Activated naive CD4-positive, alpha-beta T cell treated with anti-CD3 and anti-CD28 coated beads for 36 hours (primary cell): ENCODE measurements around the gene SULT1A3. TPM values are rescaled to one million over a fixed set of nuclear protein-coding genes. Genes with fewer than 3 reads are reported as not detected.
"Not testable (repeated sequence)": the region's sequence is repeated elsewhere in the genome, so short reads cannot be mapped to it uniquely, and the experiment has no call there.

Experiments
- CTCF ChIA-PET: fragments of 350-600 bp; sonication (Branson Sonifier 250); formaldehyde crosslinking; loops from one replicate; lab custom pipeline; 2021; ENCODE audit warnings: antibody characterized with exemption; lab: Charles Lee
- DNase-seq: peaks from one replicate; pipeline ENCODE4 v3.0.0-alpha.2; 2020
- H3K27ac Mint-ChIP-seq: one replicate; pipeline ENCODE4 v1.8.0; 2021; ENCODE audit warnings: mild to moderate bottlenecking, mixed read lengths
- H3K27me3 Mint-ChIP-seq: one replicate; pipeline ENCODE4 v1.8.0; 2021; ENCODE audit warnings: low read depth, mixed read lengths
- H3K36me3 Mint-ChIP-seq: one replicate; pipeline ENCODE4 v1.8.0; 2021; ENCODE audit warnings: low read depth, mixed read lengths
- H3K4me1 Mint-ChIP-seq: one replicate; pipeline ENCODE4 v1.8.0; 2021; ENCODE audit warnings: low read depth, mixed read lengths
- H3K4me3 Mint-ChIP-seq: one replicate; pipeline ENCODE4 v1.8.0; 2021; ENCODE audit warnings: mild to moderate bottlenecking, moderate library complexity, mixed read lengths
- H3K9me3 Mint-ChIP-seq: one replicate; pipeline ENCODE4 v1.8.0; 2021; ENCODE audit warnings: mixed read lengths
- intact Hi-C: fragments of 100-400 bp; cut with micrococcal nuclease; formaldehyde crosslinking; loops from one replicate; pipeline ENCODE4 v1.15.1; 2023
- total RNA-seq, 2 experiments: library from RNA; stranded (reverse); gene quantifications; one replicate each; pipeline ENCODE4 v1.2.3, GENCODE V29; 2021

SULT1A3 gene
- total RNA-seq, 2 experiments from 2014 or later, result 8.7 to 9.2 TPM

GRCh38 chr16:30191158-30191557 lies 7.9 kb upstream of the SULT1A3 start:
- H3K27ac Mint-ChIP-seq, H3K27me3 Mint-ChIP-seq, H3K9me3 Mint-ChIP-seq, intact Hi-C loops, H3K4me3 Mint-ChIP-seq, CTCF ChIA-PET: not testable (repeated sequence)
- Mint-ChIP-seq H3K36me3 (peaks cover 19% of the 10 kb centered on the region), H3K4me1 (peaks cover 16% of the 10 kb centered on the region)
- DNase-seq, result peak; percentile 2

- H3K27ac Mint-ChIP-seq, intact Hi-C loops, CTCF ChIA-PET, H3K4me3 Mint-ChIP-seq, DNase-seq, H3K4me1 Mint-ChIP-seq, H3K9me3 Mint-ChIP-seq, H3K27me3 Mint-ChIP-seq, H3K36me3 Mint-ChIP-seq: not testable (repeated sequence)
These were observed 6.0 kb upstream of the SULT1A3 start for GRCh38 chr16:30193098-30193497.

GRCh38 chr16:30193615-30194014 lies 5.4 kb upstream of the SULT1A3 start, which contains the start of the genes BOLA2B and SLX1A:
Gene BOLA2B (minus strand): TSS chr16:30193666. CDS start chr16:30193595, 71 bp downstream.
Gene SLX1A (plus strand): TSS chr16:30193875. CDS start chr16:30194085, 210 bp downstream.
- intact Hi-C loops, H3K27me3 Mint-ChIP-seq, H3K4me1 Mint-ChIP-seq, CTCF ChIA-PET, H3K9me3 Mint-ChIP-seq, H3K36me3 Mint-ChIP-seq, H3K4me3 Mint-ChIP-seq, DNase-seq, H3K27ac Mint-ChIP-seq: not testable (repeated sequence)

- DNase-seq, intact Hi-C loops, H3K27me3 Mint-ChIP-seq, H3K9me3 Mint-ChIP-seq, H3K27ac Mint-ChIP-seq, CTCF ChIA-PET, H3K4me1 Mint-ChIP-seq, H3K4me3 Mint-ChIP-seq, H3K36me3 Mint-ChIP-seq: not testable (repeated sequence)
These were observed 4.7 kb upstream of the SULT1A3 start for GRCh38 chr16:30194172-30194925.

- CTCF ChIA-PET, H3K9me3 Mint-ChIP-seq, DNase-seq, H3K4me3 Mint-ChIP-seq, H3K27me3 Mint-ChIP-seq, intact Hi-C loops, H3K4me1 Mint-ChIP-seq, H3K27ac Mint-ChIP-seq, H3K36me3 Mint-ChIP-seq: not testable (repeated sequence)
These were observed 2.1 kb upstream of the SULT1A3 start for GRCh38 chr16:30197001-30197400.

- H3K27me3 Mint-ChIP-seq, CTCF ChIA-PET, H3K4me3 Mint-ChIP-seq, H3K9me3 Mint-ChIP-seq, H3K36me3 Mint-ChIP-seq, DNase-seq, H3K4me1 Mint-ChIP-seq, H3K27ac Mint-ChIP-seq, intact Hi-C loops: not testable (repeated sequence)
These were observed 721 bp downstream of the SULT1A3 start for GRCh38 chr16:30199608-30200343.

- CTCF ChIA-PET, intact Hi-C loops, H3K36me3 Mint-ChIP-seq, H3K4me1 Mint-ChIP-seq, H3K27ac Mint-ChIP-seq, H3K27me3 Mint-ChIP-seq, H3K4me3 Mint-ChIP-seq, H3K9me3 Mint-ChIP-seq: not testable (repeated sequence)
- peak; percentile 4 for DNase-seq
These were observed 6.6 kb downstream of the SULT1A3 start for GRCh38 chr16:30205541-30206236.

GRCh38 chr16:30206252-30206651 lies 7.2 kb downstream of the SULT1A3 start:
- H3K36me3 Mint-ChIP-seq, H3K4me1 Mint-ChIP-seq, intact Hi-C loops, H3K4me3 Mint-ChIP-seq, H3K27ac Mint-ChIP-seq, CTCF ChIA-PET, H3K27me3 Mint-ChIP-seq, H3K9me3 Mint-ChIP-seq, DNase-seq: not testable (repeated sequence)

- intact Hi-C loops, H3K4me1 Mint-ChIP-seq, H3K9me3 Mint-ChIP-seq, H3K36me3 Mint-ChIP-seq, H3K4me3 Mint-ChIP-seq, H3K27ac Mint-ChIP-seq, CTCF ChIA-PET, H3K27me3 Mint-ChIP-seq: not testable (repeated sequence)
- peak; percentile 3 for DNase-seq
These were observed 8.1 kb downstream of the SULT1A3 start for GRCh38 chr16:30207063-30207704.

- H3K9me3 Mint-ChIP-seq, intact Hi-C loops, H3K4me1 Mint-ChIP-seq, H3K4me3 Mint-ChIP-seq, CTCF ChIA-PET, H3K27ac Mint-ChIP-seq, H3K27me3 Mint-ChIP-seq, H3K36me3 Mint-ChIP-seq: not testable (repeated sequence)
- DNase-seq, result peak; percentile 20
These were observed 10.0 kb downstream of the SULT1A3 start for GRCh38 chr16:30209032-30209431.

GRCh38 chr16:30211414-30211813 lies 12.4 kb downstream of the SULT1A3 start:
- H3K36me3 Mint-ChIP-seq, DNase-seq, H3K27me3 Mint-ChIP-seq, H3K9me3 Mint-ChIP-seq, intact Hi-C loops, CTCF ChIA-PET, H3K4me1 Mint-ChIP-seq, H3K27ac Mint-ChIP-seq, H3K4me3 Mint-ChIP-seq: not testable (repeated sequence)

GRCh38 chr16:30217082-30217481 lies 18.0 kb downstream of the SULT1A3 start:
- not testable (repeated sequence) for H3K9me3 Mint-ChIP-seq

More at GRCh38 chr16:30217082-30217481, 18.0 kb downstream of the SULT1A3 start:
- H3K27me3 Mint-ChIP-seq, intact Hi-C loops, H3K4me1 Mint-ChIP-seq, DNase-seq, H3K36me3 Mint-ChIP-seq, CTCF ChIA-PET, H3K4me3 Mint-ChIP-seq, H3K27ac Mint-ChIP-seq: not testable (repeated sequence)
